Lower leg skin (tissue), 3 donors: Measurements from ENCODE around the gene C1QC.

Experiments
- CTCF ChIP-seq, 3 donors: fragments of 450-650 bp; IDR thresholded peaks; one replicate each; pipeline ENCODE4 v1.5.1; 2016; ENCODE audit warnings: antibody characterized with exemption in 3 of 3, mild to moderate bottlenecking in 3 of 3, moderate library complexity in 2 of 3
- POLR2A ChIP-seq, 2 donors: fragments of 450-650 bp; IDR thresholded peaks; one replicate each; pipeline ENCODE4 v1.6.1; 2016 to 2017; ENCODE audit warnings: antibody characterized with exemption in 2 of 2, mild to moderate bottlenecking in 1 of 2, moderate library complexity in 1 of 2

DNA sequence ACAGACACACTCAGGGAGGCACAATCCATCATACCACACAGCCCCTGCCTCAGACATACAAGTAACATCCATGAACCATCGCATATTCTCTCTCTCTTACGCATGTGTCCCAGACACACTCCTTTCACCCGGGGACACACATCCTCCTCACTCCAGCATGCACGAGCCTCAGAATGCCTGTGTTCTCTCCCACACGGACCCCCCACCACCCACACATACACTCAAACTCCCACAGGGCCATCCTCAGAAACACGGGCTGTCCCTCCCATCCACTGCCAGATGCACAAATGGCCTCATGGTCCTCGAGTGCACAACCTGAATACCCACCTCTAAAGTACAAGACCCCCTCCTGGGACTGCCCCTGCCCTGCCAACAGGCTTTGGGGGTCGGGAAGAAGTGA, 2.2 kb upstream of the C1QC start:
- TF ChIP-seq CTCF (IDR thresholded peaks at IDR 0.05) (no peak), POLR2A (IDR thresholded peaks at IDR 0.05) (no peak)
